ENCODE data around the gene FSCN2.

- TF ChIP-seq CTCF (IDR thresholded peaks at IDR 0.05) (no peak), POLR2A (IDR thresholded peaks at IDR 0.05) (no peak)
Measured at GRCh38 chr17:81510785-81511553, 17.2 kb upstream of the FSCN2 start.
